IMR-90 (cell line): ENCODE results near the gene RIPK4. TPM values are rescaled to one million over a fixed set of nuclear protein-coding genes. Genes with fewer than 3 reads are reported as not detected.

Experiments
- ATAC-seq: fragments of 200-7000 bp; cut with Tn5 transposase; 2 replicates; pipeline ENCODE4 v1.9.1; 2020; ENCODE audit warnings: low read depth, mild to moderate bottlenecking, moderate library complexity
- BruUV-seq: library from RNA; stranded (reverse); fragments of 400-500 nt; replicated peaks from 2 replicates; lab custom pipeline; 2021; lab: Mats Ljungman, UMichigan
- CTCF ChIA-PET: fragments of 300-600 bp; formaldehyde crosslinking; extraction: SDS; loops from one replicate; lab custom pipeline; 2021; ENCODE audit warnings: antibody characterized with exemption; lab: Yijun Ruan, JAX
- POLR2A ChIA-PET: fragments of 300-600 bp; sonication (Branson Sonifier 250); formaldehyde crosslinking; loops from one replicate; lab custom pipeline; 2022; ENCODE audit warnings: antibody characterized with exemption; ENCODE audit not compliant: unreplicated experiment; lab: Charles Lee
- DNase-seq: peaks from one replicate; pipeline ENCODE4 v3.0.0; 2013
- H2AFZ ChIP-seq: replicated peaks from 2 replicates; pipeline ENCODE3; 2013; ENCODE audit warnings: low read length, mild to moderate bottlenecking; ENCODE audit not compliant: poor library complexity
- H2AK5ac ChIP-seq: 2 replicates; pipeline ENCODE4 v1.6.1; 2013; ENCODE audit warnings: low read depth, low read length, inconsistent platforms
- H2AK9ac ChIP-seq: replicated peaks from 2 replicates; pipeline ENCODE3; 2013; ENCODE audit warnings: mild to moderate bottlenecking, low read depth, low read length, moderate library complexity; ENCODE audit not compliant: poor library complexity
- H2BK120ac ChIP-seq: 2 replicates; pipeline ENCODE4 v1.6.1; 2013; ENCODE audit warnings: low read depth, low read length, inconsistent platforms
- H2BK15ac ChIP-seq: 3 replicates; pipeline ENCODE4 v1.6.1; 2013; ENCODE audit warnings: low read depth, low read length, inconsistent platforms
- H2BK20ac ChIP-seq: 2 replicates; pipeline ENCODE4 v1.6.1; 2013; ENCODE audit warnings: low read depth, mild to moderate bottlenecking, inconsistent platforms, low read length, moderate library complexity
- H2BK5ac ChIP-seq: 2 replicates; pipeline ENCODE4 v1.6.1; 2013; ENCODE audit warnings: mild to moderate bottlenecking, low read depth, low read length, inconsistent platforms; ENCODE audit not compliant: poor library complexity, severe bottlenecking
- H3K14ac ChIP-seq: replicated peaks from 2 replicates; pipeline ENCODE4 v1.6.1; 2013; ENCODE audit warnings: low read depth, low read length, inconsistent platforms
- H3K18ac ChIP-seq: 2 replicates; pipeline ENCODE4 v1.6.1; 2013; ENCODE audit warnings: low read depth, low read length, control low read depth
- H3K23ac ChIP-seq: 2 replicates; pipeline ENCODE4 v1.6.1; 2013; ENCODE audit warnings: low read depth, low read length, inconsistent platforms
- H3K27ac ChIP-seq: 2 replicates; pipeline ENCODE4 v1.5.1; 2013; ENCODE audit warnings: mild to moderate bottlenecking, control low read depth, low read length; ENCODE audit not compliant: insufficient read depth
- H3K27me3 ChIP-seq: 2 replicates; pipeline ENCODE4 v1.6.1; 2013; ENCODE audit warnings: low read length; ENCODE audit not compliant: control insufficient read depth, insufficient read depth
- H3K36me3 ChIP-seq: 2 replicates; pipeline ENCODE4 v1.6.1; 2013; ENCODE audit warnings: low read length, mixed read lengths; ENCODE audit not compliant: control insufficient read depth, insufficient read depth
- H3K4ac ChIP-seq: 2 replicates; pipeline ENCODE4 v1.6.1; 2013; ENCODE audit warnings: low read depth, low read length, inconsistent platforms
- H3K4me1 ChIP-seq: 2 replicates; pipeline ENCODE4 v1.6.1; 2013; ENCODE audit warnings: low read length, mixed read lengths; ENCODE audit not compliant: control insufficient read depth, insufficient read depth
- H3K4me2 ChIP-seq: 2 replicates; pipeline ENCODE4 v1.6.1; 2013; ENCODE audit warnings: low read depth, mild to moderate bottlenecking, control low read depth, low read length, moderate library complexity
- H3K4me3 ChIP-seq: 2 replicates; pipeline ENCODE4 v1.5.1; 2013; ENCODE audit warnings: low read depth, mild to moderate bottlenecking, control low read depth, low read length, moderate library complexity; ENCODE audit not compliant: insufficient read depth
- H3K56ac ChIP-seq: 2 replicates; pipeline ENCODE4 v1.6.1; 2013; ENCODE audit warnings: low read length, inconsistent platforms; ENCODE audit not compliant: insufficient read depth; ENCODE audit errors: extremely low read depth
- H3K79me1 ChIP-seq, 2 experiments: 2 replicates each; pipeline ENCODE4 v1.6.1; 2013; ENCODE audit warnings: low read length in 2 of 2, inconsistent platforms in 1 of 2, low read depth in 1 of 2
- H3K9ac ChIP-seq: 2 replicates; pipeline ENCODE4 v1.6.1; 2013; ENCODE audit warnings: low read depth, low read length, control low read depth
- H3K9me1 ChIP-seq: 2 replicates; pipeline ENCODE4 v1.6.1; 2013; ENCODE audit warnings: low read length, inconsistent platforms; ENCODE audit not compliant: insufficient read depth
- H3K9me3 ChIP-seq: 2 replicates; pipeline ENCODE4 v1.6.1; 2013; ENCODE audit warnings: low read length; ENCODE audit not compliant: control insufficient read depth, insufficient read depth
- H4K20me1 ChIP-seq: 2 replicates; pipeline ENCODE4 v1.6.1; 2013; ENCODE audit warnings: low read length, inconsistent platforms; ENCODE audit not compliant: insufficient read depth
- H4K5ac ChIP-seq: 2 replicates; pipeline ENCODE4 v1.6.1; 2013; ENCODE audit warnings: mild to moderate bottlenecking, low read depth, low read length, control low read depth
- H4K8ac ChIP-seq, 2 experiments: 2 replicates each; pipeline ENCODE4 v1.6.1; 2013; ENCODE audit warnings: low read depth in 2 of 2, low read length in 2 of 2, control low read depth in 1 of 2, inconsistent platforms in 1 of 2
- H4K91ac ChIP-seq: 2 replicates; pipeline ENCODE4 v1.6.1; 2013; ENCODE audit warnings: low read depth, low read length, inconsistent platforms; ENCODE audit not compliant: insufficient read depth
- BHLHE40 ChIP-seq: fragments of 150-350 bp; IDR thresholded peaks from 2 replicates; pipeline ENCODE4 v1.6.1; 2016; ENCODE audit warnings: mild to moderate bottlenecking, low read depth, low read length
- CEBPB ChIP-seq: IDR thresholded peaks from 2 replicates; pipeline ENCODE4 v1.6.1; 2012; ENCODE audit warnings: low read depth, low read length, improper control_type of control experiment
- CHD1 ChIP-seq: IDR thresholded peaks from 2 replicates; pipeline ENCODE4 v1.6.1; 2012; ENCODE audit warnings: low read depth, low read length, improper control_type of control experiment
- CTCF ChIP-seq: conservative IDR thresholded peaks from 2 replicates; pipeline ENCODE4 v1.5.1; 2012; ENCODE audit warnings: mild to moderate bottlenecking, low read depth, low read length, improper control_type of control experiment
- ELK1 ChIP-seq: fragments of 150-350 bp; IDR thresholded peaks from 2 replicates; pipeline ENCODE4 v1.6.1; 2016; ENCODE audit warnings: low read depth, mild to moderate bottlenecking, low read length, moderate library complexity, borderline replicate concordance
- FOS ChIP-seq: fragments of 150-350 bp; IDR thresholded peaks from 2 replicates; pipeline ENCODE4 v1.6.1; 2016; ENCODE audit warnings: low read depth, low read length
- MAFK ChIP-seq: IDR thresholded peaks from 2 replicates; pipeline ENCODE4 v1.6.1; 2012; ENCODE audit warnings: low read depth, low read length, improper control_type of control experiment
- MAZ ChIP-seq: IDR thresholded peaks from 2 replicates; pipeline ENCODE4 v1.6.1; 2012; ENCODE audit warnings: low read depth, mild to moderate bottlenecking, low read length, improper control_type of control experiment, moderate library complexity, borderline replicate concordance
- MXI1 ChIP-seq: IDR thresholded peaks from 2 replicates; pipeline ENCODE4 v1.6.1; 2012; ENCODE audit warnings: low read depth, mild to moderate bottlenecking, low read length, moderate library complexity, borderline replicate concordance
- NFE2L2 ChIP-seq: fragments of 150-350 bp; IDR thresholded peaks from 2 replicates; pipeline ENCODE4 v1.6.1; 2016; ENCODE audit warnings: low read depth, mild to moderate bottlenecking, low read length
- POLR2A ChIP-seq: IDR thresholded peaks from 2 replicates; pipeline ENCODE4 v1.6.1; 2012; ENCODE audit warnings: mild to moderate bottlenecking, low read depth, low read length
- RAD21 ChIP-seq: IDR thresholded peaks from 2 replicates; pipeline ENCODE4 v1.6.1; 2012; ENCODE audit warnings: low read length, improper control_type of control experiment
- RCOR1 ChIP-seq: IDR thresholded peaks from 2 replicates; pipeline ENCODE4 v1.6.1; 2012; ENCODE audit warnings: mild to moderate bottlenecking, low read length, improper control_type of control experiment; ENCODE audit not compliant: insufficient replicate concordance
- RFX5 ChIP-seq: IDR thresholded peaks from 2 replicates; pipeline ENCODE4 v1.8.0; 2012; ENCODE audit warnings: low read depth, mild to moderate bottlenecking, low read length, moderate library complexity
- SMC3 ChIP-seq: fragments of 150-350 bp; IDR thresholded peaks from 2 replicates; pipeline ENCODE4 v1.6.1; 2016; ENCODE audit warnings: low read depth, mild to moderate bottlenecking, antibody characterized with exemption, low read length, moderate library complexity
- USF2 ChIP-seq: fragments of 150-350 bp; IDR thresholded peaks from 2 replicates; pipeline ENCODE4 v1.6.1; 2017; ENCODE audit warnings: mild to moderate bottlenecking, antibody characterized with exemption, low read length, low read depth
- WGBS, 2 experiments: methylation state at CpG; one replicate each; pipeline versions ENCODE4 v1.1.5 to v1.1.7; 2013; ENCODE audit warnings: missing lambda C conversion rate in 2 of 2; ENCODE audit not compliant: insufficient read length in 1 of 2; ENCODE audit errors: extremely low coverage in 2 of 2; 5-methylcytosine and 5-hydroxymethylcytosine counted together
- dilution Hi-C: fragments of 300-500 bp; cut with HindIII; formaldehyde crosslinking; loops from one replicate; pipeline ENCODE4 v1.14.3; 2018; ENCODE audit warnings: low sequenced_read_pairs; ENCODE audit not compliant: unreplicated experiment
- in situ Hi-C: fragments of 300-500 bp; cut with MboI; formaldehyde crosslinking; loops from 3 replicates; pipeline ENCODE4 v1.14.3; 2019; ENCODE audit warnings: low sequenced_read_pairs, inconsistent platforms, mixed read lengths
- intact Hi-C: fragments of 100-400 bp; cut with micrococcal nuclease; formaldehyde crosslinking; loops from 2 replicates; pipeline ENCODE4 v1.10.0; 2022
- polyA plus RNA-seq, 3 experiments: library from polyadenylated mRNA; depleted of rRNA; stranded (reverse); fragments of >200 nt; gene quantifications; 2 replicates each; pipeline ENCODE4 v1.2.3, GENCODE V29; 2012; ENCODE audit warnings: low replicate concordance in 1 of 3
- total RNA-seq: library from RNA; depleted of rRNA; stranded (reverse); fragments of >200 nt; gene quantifications from 2 replicates; pipeline ENCODE4 v1.2.3, GENCODE V29; 2012

The RIPK4 gene
- total and polyA plus RNA-seq, 2 of the 4 experiments (the other 2 are of a cell fraction): under 0.01 to 0.03 TPM

GRCh38 chr21:41770901-41771624, 4.2 kb upstream of the RIPK4 start:
- CTCF ChIA-PET: interaction anchor here (1.8 kb wide), 1 partner anchor 158 kb away, joined by 8 read pairs; no protein-coding TSS in a partner anchor

More at GRCh38 chr21:41770901-41771624, 4.2 kb upstream of the RIPK4 start:
- ATAC-seq: no peak
- TF ChIP-seq RCOR1: no peak
- TF ChIP-seq SMC3: no peak
- TF ChIP-seq ELK1: no peak
- TF ChIP-seq RFX5: no peak
- no peak for TF ChIP-seq MAFK
- no peak for TF ChIP-seq CTCF
- TF ChIP-seq POLR2A: no peak
- TF ChIP-seq USF2: no peak
- no peak for TF ChIP-seq BHLHE40
- no peak for TF ChIP-seq RAD21
- TF ChIP-seq NFE2L2: no peak
- no peak for TF ChIP-seq CHD1
- no peak for TF ChIP-seq MAZ
- no peak for TF ChIP-seq FOS
- no peak for TF ChIP-seq CEBPB
- TF ChIP-seq MXI1: no peak
- H2BK120ac ChIP-seq: no peak overlapping the region
- H3K4ac ChIP-seq: no peak overlapping the region
- peaks cover 4% of the 10 kb centered on the region for H3K4me1 ChIP-seq
- H3K23ac ChIP-seq: no peak overlapping the region
- 30% methylated on average over 7 of the region's 14 CpGs; no CpG with 5 or more reads in 1 of the 2 experiments for WGBS, 2 experiments
- H3K27me3 ChIP-seq: peaks cover 86% of the 10 kb centered on the region
- intact Hi-C loops (no loop called here), in situ Hi-C loops (no loop called here), dilution Hi-C loops (no loop called here)
- no peaks in the 10 kb centered on the region for H3K9me3 ChIP-seq
- H2BK20ac ChIP-seq: no peak overlapping the region
- no peak overlapping the region for H4K91ac ChIP-seq
- no peak overlapping the region for H3K4me3 ChIP-seq
- H3K79me1 ChIP-seq: no peaks in the 10 kb centered on the region
- no peak overlapping the region for H3K27ac ChIP-seq
- no peak overlapping the region for H2BK15ac ChIP-seq
- no peak overlapping the region for H4K5ac ChIP-seq
- POLR2A ChIA-PET: no interaction called here
- no peak overlapping the region for H3K9ac ChIP-seq
- no peak overlapping the region for H2BK5ac ChIP-seq
- no peaks in the 10 kb centered on the region for H4K20me1 ChIP-seq
- no peak overlapping the region for H3K56ac ChIP-seq
- no peak overlapping the region for H2AK9ac ChIP-seq
- H4K8ac ChIP-seq: no peak overlapping the region
- H3K14ac ChIP-seq: no peak overlapping the region
- DNase-seq: no peak
- H3K18ac ChIP-seq: no peak overlapping the region
- H2AK5ac ChIP-seq: no peak overlapping the region
- H3K36me3 ChIP-seq: no peaks in the 10 kb centered on the region
- no peak overlapping the region for H2AFZ ChIP-seq
- H3K9me1 ChIP-seq: no peaks in the 10 kb centered on the region
- BruUV-seq: no TSS peak
- no peak overlapping the region for H3K4me2 ChIP-seq
